ENCODE measurements around the gene LRRC72. TPM values are rescaled to one million over a fixed set of nuclear protein-coding genes. Genes with fewer than 3 reads are reported as not detected.
"Not testable (repeated sequence)": the region's sequence is repeated elsewhere in the genome, so short reads cannot be mapped to it uniquely, and the experiment has no call there.

Gene LRRC72
- total and polyA plus RNA-seq, 2 donors (not counting 1 experiment from before 2014, with no cell fraction given) = not detected

DNA sequence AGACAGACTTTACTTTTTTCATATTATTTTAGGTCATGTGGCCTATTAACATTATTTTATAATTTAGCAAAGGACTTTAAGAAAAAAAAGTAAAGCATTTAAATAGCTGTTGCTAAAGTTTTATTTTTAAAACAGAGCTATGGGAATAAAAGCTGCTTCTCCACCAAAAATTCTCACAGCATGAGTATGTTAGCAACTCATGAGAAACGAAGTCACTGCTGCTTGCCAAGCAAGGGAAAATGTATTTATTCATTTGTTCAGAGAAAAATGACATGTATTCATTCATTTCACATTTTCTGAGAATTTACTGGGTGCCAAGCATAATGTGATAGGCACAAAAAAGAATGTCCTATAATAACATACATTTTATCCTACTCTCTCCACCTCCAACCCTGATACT, 5.1 kb downstream of the LRRC72 start:
- Histone ChIP-seq H3K79me2 (ENCODE audit: control insufficient read depth, insufficient read depth, low read length) (no peaks in the 10 kb centered on the region), H3K36me3 (ENCODE audit: control insufficient read depth, insufficient read depth, low read length) (no peaks in the 10 kb centered on the region), H3K4me3 (replicated peaks in 1 of 4; ENCODE audit: control extremely low read depth in 1 of 4, insufficient read depth in 1 of 4, low read depth in 3 of 4, low read length in 4 of 4) (no peak overlapping the region), H2AFZ (ENCODE audit: low read length) (no peak overlapping the region), H3K9me3 (ENCODE audit: control insufficient read depth, insufficient read depth, low read depth, low read length) (no peaks in the 10 kb centered on the region), H3K4me1 (ENCODE audit: control insufficient read depth, extremely low read depth, insufficient read depth, low read length) (no peaks in the 10 kb centered on the region), H3K27me3 (ENCODE audit: control insufficient read depth, insufficient read depth, low read length) (no peaks in the 10 kb centered on the region), H4K20me1 (ENCODE audit: control insufficient read depth, extremely low read depth, insufficient read depth, low read length) (no peaks in the 10 kb centered on the region), H3K4me2 (ENCODE audit: extremely low read depth, insufficient read depth, low read length) (no peak overlapping the region), H3K27ac (ENCODE audit: insufficient read depth, low read length) (no peak overlapping the region), H3K9ac (ENCODE audit: insufficient read depth, low read length) (no peak overlapping the region)
- DNase-seq (ENCODE audit: low read depth in 2 of 2) = peak in 1 of 2 donors; percentile 7
- TF ChIP-seq EZH2 (IDR thresholded peaks at IDR 0.05; ENCODE audit: low read length, missing control alignments) (no peak), CTCF (conservative IDR thresholded peaks at IDR 0.05 in 1 of 2, IDR thresholded peaks at IDR 0.05 in 1 of 2; ENCODE audit: low read depth in 1 of 2, low read length in 2 of 2) (no peak)

DNA sequence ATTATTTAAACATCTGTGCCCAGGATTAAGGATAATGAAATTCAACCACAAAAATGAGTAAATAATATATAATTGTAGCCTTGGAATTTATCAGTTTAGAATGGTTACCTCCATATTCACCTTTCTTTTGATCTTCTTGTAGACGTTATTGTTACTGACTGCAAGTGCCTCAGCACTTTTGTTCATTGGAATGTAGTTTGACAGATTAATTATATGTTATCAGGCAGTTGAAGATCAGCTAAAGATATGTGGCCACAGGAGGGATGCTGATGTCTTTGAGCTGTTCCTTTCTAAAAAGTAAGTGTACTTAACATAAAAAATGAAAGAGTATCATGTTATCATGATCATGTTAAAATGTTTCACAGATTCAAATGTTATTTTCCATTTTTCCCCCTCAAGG, 5.6 kb downstream of the LRRC72 start:
- Histone ChIP-seq H3K79me2 (ENCODE audit: control insufficient read depth, insufficient read depth, low read length) (no peaks in the 10 kb centered on the region), H3K9me3 (ENCODE audit: control insufficient read depth, insufficient read depth, low read depth, low read length) (no peaks in the 10 kb centered on the region), H3K4me2 (ENCODE audit: extremely low read depth, insufficient read depth, low read length) (no peak overlapping the region), H2AFZ (ENCODE audit: low read length) (no peak overlapping the region), H3K27ac (ENCODE audit: insufficient read depth, low read length) (no peak overlapping the region), H4K20me1 (ENCODE audit: control insufficient read depth, extremely low read depth, insufficient read depth, low read length) (no peaks in the 10 kb centered on the region), H3K36me3 (ENCODE audit: control insufficient read depth, insufficient read depth, low read length) (no peaks in the 10 kb centered on the region), H3K9ac (ENCODE audit: insufficient read depth, low read length) (no peak overlapping the region), H3K4me1 (ENCODE audit: control insufficient read depth, extremely low read depth, insufficient read depth, low read length) (no peaks in the 10 kb centered on the region), H3K4me3 (replicated peaks in 1 of 4; ENCODE audit: control extremely low read depth in 1 of 4, insufficient read depth in 1 of 4, low read depth in 3 of 4, low read length in 4 of 4) (no peak overlapping the region), H3K27me3 (ENCODE audit: control insufficient read depth, insufficient read depth, low read length) (no peaks in the 10 kb centered on the region)
- no peak for TF ChIP-seq EZH2 (IDR thresholded peaks at IDR 0.05; ENCODE audit: low read length, missing control alignments)
- TF ChIP-seq CTCF (conservative IDR thresholded peaks at IDR 0.05 in 1 of 2, IDR thresholded peaks at IDR 0.05 in 1 of 2; ENCODE audit: low read depth in 1 of 2, low read length in 2 of 2) = no peak
- no peak for DNase-seq (ENCODE audit: low read depth in 2 of 2)

GRCh38 chr7:16535500-16535899, 8.9 kb downstream of the LRRC72 start:
- Histone ChIP-seq H3K4me3 (replicated peaks in 1 of 4; ENCODE audit: control extremely low read depth in 1 of 4, insufficient read depth in 1 of 4, low read depth in 3 of 4, low read length in 4 of 4) (no peak overlapping the region), H2AFZ (ENCODE audit: low read length) (no peak overlapping the region), H3K9ac (ENCODE audit: insufficient read depth, low read length) (no peak overlapping the region), H4K20me1 (ENCODE audit: control insufficient read depth, extremely low read depth, insufficient read depth, low read length) (no peaks in the 10 kb centered on the region), H3K27me3 (ENCODE audit: control insufficient read depth, insufficient read depth, low read length) (no peaks in the 10 kb centered on the region), H3K4me1 (ENCODE audit: control insufficient read depth, extremely low read depth, insufficient read depth, low read length) (no peaks in the 10 kb centered on the region), H3K27ac (ENCODE audit: insufficient read depth, low read length) (no peak overlapping the region), H3K36me3 (ENCODE audit: control insufficient read depth, insufficient read depth, low read length) (no peaks in the 10 kb centered on the region), H3K4me2 (ENCODE audit: extremely low read depth, insufficient read depth, low read length) (no peak overlapping the region), H3K9me3 (ENCODE audit: control insufficient read depth, insufficient read depth, low read depth, low read length) (no peaks in the 10 kb centered on the region), H3K79me2 (ENCODE audit: control insufficient read depth, insufficient read depth, low read length) (no peaks in the 10 kb centered on the region)
- no peak for TF ChIP-seq EZH2 (IDR thresholded peaks at IDR 0.05; ENCODE audit: low read length, missing control alignments)
- DNase-seq (ENCODE audit: low read depth in 2 of 2) = no peak

GRCh38 chr7:16540559-16540958, 13.9 kb downstream of the LRRC72 start:
- not testable (repeated sequence) for H4K20me1 ChIP-seq (ENCODE audit: control insufficient read depth, extremely low read depth, insufficient read depth, low read length); H3K9ac ChIP-seq (ENCODE audit: insufficient read depth, low read length); H3K4me1 ChIP-seq (ENCODE audit: control insufficient read depth, extremely low read depth, insufficient read depth, low read length); H3K36me3 ChIP-seq (ENCODE audit: control insufficient read depth, insufficient read depth, low read length); H3K4me3 ChIP-seq (replicated peaks in 1 of 4; ENCODE audit: control extremely low read depth in 1 of 4, insufficient read depth in 1 of 4, low read depth in 3 of 4, low read length in 4 of 4); H3K27ac ChIP-seq (ENCODE audit: insufficient read depth, low read length); H3K79me2 ChIP-seq (ENCODE audit: control insufficient read depth, insufficient read depth, low read length); H3K27me3 ChIP-seq (ENCODE audit: control insufficient read depth, insufficient read depth, low read length); DNase-seq (ENCODE audit: low read depth in 2 of 2); H2AFZ ChIP-seq (ENCODE audit: low read length); H3K4me2 ChIP-seq (ENCODE audit: extremely low read depth, insufficient read depth, low read length); H3K9me3 ChIP-seq (ENCODE audit: control insufficient read depth, insufficient read depth, low read depth, low read length)

All from fibroblast of lung (primary cell).